Transverse colon (tissue), 3 donors: ENCODE data around the gene SPIN3.

Experiments used
- CTCF ChIP-seq, 5 experiments: fragments of 200-600 bp in 3 of 5; fragments of 450-650 bp in 2 of 5; sonication (generic) in 3 of 5; IDR thresholded peaks; 1 replicate in 2 of 5; 2 replicates in 3 of 5; pipeline ENCODE4 v1.5.1; 2016 to 2017; ENCODE audit warnings: antibody characterized with exemption in 5 of 5, inconsistent platforms in 3 of 5, mild to moderate bottlenecking in 2 of 5, moderate library complexity in 1 of 5
- EP300 ChIP-seq: sonication (generic); formaldehyde crosslinking; IDR thresholded peaks from one replicate; pipeline ENCODE4 v1.6.1; 2017; ENCODE audit warnings: antibody characterized with exemption, low read depth
- POLR2A ChIP-seq: fragments of 450-650 bp; IDR thresholded peaks from one replicate; pipeline ENCODE4 v1.6.1; 2016; ENCODE audit warnings: antibody characterized with exemption, mild to moderate bottlenecking, moderate library complexity

GRCh38 chrX:56969559-56969958, 25.8 kb downstream of the SPIN3 start:
- TF ChIP-seq CTCF (IDR thresholded peaks at IDR 0.05) (no peak), EP300 (no peak), POLR2A (no peak)
